ENCODE results near the gene DPYD. TPM values are rescaled to one million over a fixed set of nuclear protein-coding genes. Genes with fewer than 3 reads are reported as not detected.

DPYD gene
- total and polyA plus RNA-seq, 9 of the 15 experiments (the other 6 are each of a cell fraction or from before 2014, with no cell fraction given), result 0.03 to 0.25 (median 0.08) TPM; not detected in 2

- Histone ChIP-seq H3K27me3 (ENCODE audit: control insufficient read depth in 2 of 2, insufficient read depth in 2 of 2, low read length in 2 of 2) (no peaks in the 10 kb centered on the region), H3K4me1 (replicated peaks in 1 of 2; ENCODE audit: control insufficient read depth in 2 of 2, insufficient read depth in 2 of 2, low read length in 2 of 2) (no peaks in the 10 kb centered on the region), H3K9me3 (replicated peaks; ENCODE audit: control insufficient read depth, insufficient read depth, low read depth, low read length) (no peaks in the 10 kb centered on the region), H3K4me2 (ENCODE audit: insufficient read depth, low read length) (no peak overlapping the region), H3K27ac (ENCODE audit: extremely low read depth, low read depth, low read length) (no peak overlapping the region), H3K9ac (ENCODE audit: insufficient read depth in 1 of 2, low read depth in 2 of 2, low read length in 2 of 2) (no peak overlapping the region), H3K4me3 (no peak overlapping the region), H3K36me3 (ENCODE audit: control insufficient read depth, insufficient read depth, low read length) (no peaks in the 10 kb centered on the region), H4K20me1 (replicated peaks; ENCODE audit: control insufficient read depth, insufficient read depth, low read length) (no peaks in the 10 kb centered on the region), H2AFZ (ENCODE audit: low read depth, low read length) (no peak overlapping the region), H3K79me2 (ENCODE audit: control insufficient read depth, insufficient read depth, low read length) (no peaks in the 10 kb centered on the region), H3K9me1 (ENCODE audit: control insufficient read depth, insufficient read depth, low read length) (no peaks in the 10 kb centered on the region)
- no peak for ATAC-seq
- intact Hi-C loops (cut with micrococcal nuclease), result no loop called here
- DNase-seq (ENCODE audit: extremely low read depth in 1 of 4, low spot score in 3 of 4), result no peak
- ChIA-PET POLR2A (no interaction called here), CTCF (ENCODE audit: low intra/inter-chr PET ratio) (no interaction called here)
- in situ Hi-C loops (cut with MboI), result no loop called here
- 4% methylated on average over 2 of the region's 2 CpGs for WGBS (ENCODE audit: insufficient coverage, low coverage, missing lambda C conversion rate)
- FAIRE-seq, result no peak
- TF ChIP-seq PML (IDR thresholded peaks at IDR 0.05; ENCODE audit: low read length) (no peak), GABPB1 (CRISPR knock-in tag; IDR thresholded peaks at IDR 0.05) (no peak), HNRNPL (IDR thresholded peaks at IDR 0.05; ENCODE audit: low read depth, low read length) (no peak), ZNF184 (CRISPR knock-in tag; IDR thresholded peaks at IDR 0.05) (no peak), ZNF79 (CRISPR knock-in tag; IDR thresholded peaks at IDR 0.05; ENCODE audit: low read depth) (no peak), NCOA2 (IDR thresholded peaks at IDR 0.05; ENCODE audit: partially characterized antibody in 2 of 2) (no peak), SIRT6 (IDR thresholded peaks at IDR 0.05; ENCODE audit: low read depth, low read length) (no peak), TCF15 (CRISPR knock-in tag; IDR thresholded peaks at IDR 0.05) (no peak), ZBED1 (IDR thresholded peaks at IDR 0.05) (no peak), E2F5 (CRISPR knock-in tag; IDR thresholded peaks at IDR 0.05) (no peak), NCOA6 (IDR thresholded peaks at IDR 0.05) (no peak), MECOM (CRISPR knock-in tag; IDR thresholded peaks at IDR 0.05) (no peak)
- BruUV-seq (replicated peaks), result no TSS peak
Measured at GRCh38 chr1:97739596-97740103, 181.2 kb downstream of the DPYD start.
